Endothelial cell of umbilical vein (primary cell): Measurements from ENCODE around the gene INTS1. TPM values are rescaled to one million over a fixed set of nuclear protein-coding genes. Genes with fewer than 3 reads are reported as not detected.

Experiments used
- BruUV-seq: library from RNA; stranded (reverse); fragments of 400-500 nt; replicated peaks from 2 replicates; lab custom pipeline; 2021; lab: Mats Ljungman, UMichigan
- CTCF ChIA-PET: fragments of 300-600, 350-600 bp; sonication (Branson Sonifier 250); formaldehyde crosslinking; loops from one replicate; lab custom pipeline; 2021; ENCODE audit warnings: antibody characterized with exemption, inconsistent platforms; lab: Charles Lee
- POLR2A ChIA-PET: fragments of 300-600, 350-600 bp; sonication (Branson Sonifier 250); formaldehyde crosslinking; loops from one replicate; lab custom pipeline; 2021; ENCODE audit warnings: antibody characterized with exemption, inconsistent platforms; lab: Charles Lee
- DNase-seq: peaks from one replicate; pipeline ENCODE4 v3.0.0-alpha.2; 2011; ENCODE audit warnings: low read depth, low spot score
- FAIRE-seq: peaks from 2 replicates; lab custom pipeline; 2011; peaks lifted over from hg19 to GRCh38; lab: Jason Lieb, UNC
- H2AFZ ChIP-seq: 2 replicates; pipeline ENCODE4 v1.6.0; 2012; ENCODE audit warnings: low read depth, low read length, control low read depth, inconsistent platforms
- H3K27ac ChIP-seq: 2 replicates; pipeline ENCODE4 v1.5.1; 2011; ENCODE audit warnings: low read depth, mild to moderate bottlenecking, control low read depth, low read length, moderate library complexity; ENCODE audit not compliant: insufficient read depth
- H3K27me3 ChIP-seq, 2 experiments: 2 replicates each; pipeline versions ENCODE4 v1.6.0 to v1.6.1; 2011; ENCODE audit warnings: low read length in 2 of 2, mixed read lengths in 1 of 2; ENCODE audit not compliant: control insufficient read depth in 2 of 2, insufficient read depth in 2 of 2
- H3K36me3 ChIP-seq, 2 experiments: 2 replicates in 1 of 2; 3 replicates in 1 of 2; pipeline ENCODE4 v1.5.1; 2011; ENCODE audit warnings: low read length in 2 of 2, mild to moderate bottlenecking in 1 of 2, moderate library complexity in 1 of 2; ENCODE audit not compliant: control insufficient read depth in 2 of 2, insufficient read depth in 2 of 2; ENCODE audit errors: extremely low read depth in 1 of 2
- H3K4me1 ChIP-seq: 3 replicates; pipeline ENCODE4 v1.5.1; 2011; ENCODE audit warnings: mild to moderate bottlenecking, low read length; ENCODE audit not compliant: control insufficient read depth, insufficient read depth; ENCODE audit errors: extremely low read depth
- H3K4me2 ChIP-seq: 2 replicates; pipeline ENCODE4 v1.6.1; 2011; ENCODE audit warnings: low read length, control low read depth, mixed read lengths; ENCODE audit not compliant: insufficient read depth
- H3K4me3 ChIP-seq, 3 experiments: fragments of 200-600 bp in 1 of 3; sonication (generic), shearing (Covaris generic) in 1 of 3; replicated peaks in 1 of 3; 2 replicates each; pipeline ENCODE4 v1.5.1; 2011 to 2016; ENCODE audit warnings: control low read depth in 3 of 3, low read length in 3 of 3, mild to moderate bottlenecking in 2 of 3, inconsistent platforms in 1 of 3, low read depth in 1 of 3, moderate library complexity in 1 of 3; ENCODE audit not compliant: insufficient read depth in 1 of 3
- H3K79me2 ChIP-seq: 2 replicates; pipeline ENCODE4 v1.6.0; 2012; ENCODE audit warnings: low read length, inconsistent platforms; ENCODE audit not compliant: control insufficient read depth, insufficient read depth
- H3K9ac ChIP-seq: replicated peaks from 2 replicates; pipeline ENCODE3; 2011; ENCODE audit warnings: low read length, control low read depth; ENCODE audit not compliant: insufficient read depth; ENCODE audit errors: extremely low read depth
- H3K9me1 ChIP-seq: replicated peaks from 3 replicates; pipeline ENCODE4 v1.6.0; 2011; ENCODE audit warnings: mild to moderate bottlenecking, low read length; ENCODE audit not compliant: control insufficient read depth, insufficient read depth; ENCODE audit errors: extremely low read depth
- H3K9me3 ChIP-seq: replicated peaks from 2 replicates; pipeline ENCODE4 v1.5.1; 2012; ENCODE audit warnings: low read length, inconsistent platforms; ENCODE audit not compliant: control insufficient read depth, insufficient read depth
- H4K20me1 ChIP-seq: replicated peaks from 2 replicates; pipeline ENCODE3; 2011; ENCODE audit warnings: mild to moderate bottlenecking, low read length; ENCODE audit not compliant: control insufficient read depth, insufficient read depth; ENCODE audit errors: extremely low read depth
- EZH2 ChIP-seq: IDR thresholded peaks from 2 replicates; pipeline ENCODE4 v1.6.1; 2012; ENCODE audit warnings: borderline replicate concordance, low read depth, mild to moderate bottlenecking, moderate library complexity, low read length, inconsistent platforms; ENCODE audit not compliant: severe bottlenecking
- FOS ChIP-seq: IDR thresholded peaks from 2 replicates; pipeline ENCODE4 v1.6.1; 2011; ENCODE audit warnings: mild to moderate bottlenecking, low read length, moderate library complexity, borderline replicate concordance; ENCODE audit not compliant: insufficient read depth
- GATA2 ChIP-seq: IDR thresholded peaks from 2 replicates; pipeline ENCODE4 v1.7.0; 2011; ENCODE audit warnings: low read depth, mild to moderate bottlenecking, moderate library complexity, mixed read lengths, low read length; ENCODE audit not compliant: insufficient read length, insufficient read depth
- JUN ChIP-seq: IDR thresholded peaks from 2 replicates; pipeline ENCODE4 v1.6.1; 2011; ENCODE audit warnings: borderline replicate concordance, low read depth; ENCODE audit not compliant: insufficient read length, insufficient read depth
- MYC ChIP-seq: IDR thresholded peaks from one replicate; pipeline ENCODE4 v1.6.1; 2011; ENCODE audit warnings: mild to moderate bottlenecking, low read depth, low read length
- POLR2AphosphoS5 ChIP-seq: IDR thresholded peaks from 2 replicates; pipeline ENCODE4 v1.6.1; 2012; ENCODE audit warnings: low read depth, mild to moderate bottlenecking, control low read depth, low read length, moderate library complexity; ENCODE audit not compliant: insufficient read depth
- dilution Hi-C: fragments of 300-500 bp; cut with MboI; formaldehyde crosslinking; loops from one replicate; pipeline ENCODE4 v1.15.0; 2019; ENCODE audit warnings: low sequenced_read_pairs; ENCODE audit not compliant: extremely low pct_ligation_motif_present
- intact Hi-C: fragments of 100-400 bp; cut with micrococcal nuclease; formaldehyde crosslinking; loops from one replicate; pipeline ENCODE4 v1.10.0; 2022
- polyA plus RNA-seq, 4 experiments: library from polyadenylated mRNA; depleted of rRNA in 3 of 4; stranded (reverse) in 3 of 4; unstranded in 1 of 4; fragments of >200 nt; gene quantifications; 2 replicates each; pipeline versions ENCODE4 v1.2.1 to v1.2.3, GENCODE V29; 2011 to 2012; ENCODE audit warnings: missing spikeins in 1 of 4
- total RNA-seq: library from RNA; stranded (reverse); gene quantifications from 2 replicates; pipeline ENCODE4 v1.2.3, GENCODE V29; 2021
- TF ChIP-seq, protein P1 (sequence below), 2 donors: IDR thresholded peaks; 1 replicate in 1 of 2; 2 replicates in 1 of 2; pipeline ENCODE4 v1.5.1; 2011; ENCODE audit warnings: low read length in 2 of 2, mild to moderate bottlenecking in 2 of 2, moderate library complexity in 2 of 2, control low read depth in 1 of 2, inconsistent platforms in 1 of 2, low read depth in 1 of 2; ENCODE audit not compliant: insufficient read depth in 1 of 2; ENCODE audit errors: extremely low read depth in 1 of 2
- TF ChIP-seq, protein P2 (sequence below): IDR thresholded peaks from 2 replicates; pipeline ENCODE4 v1.6.1; 2011; ENCODE audit not compliant: insufficient read depth, insufficient read length

Gene INTS1
- total and polyA plus RNA-seq, 2 donors (not counting 3 experiments of a cell fraction or from before 2014, with no cell fraction given), result 57.8 to 116 TPM

DNA sequence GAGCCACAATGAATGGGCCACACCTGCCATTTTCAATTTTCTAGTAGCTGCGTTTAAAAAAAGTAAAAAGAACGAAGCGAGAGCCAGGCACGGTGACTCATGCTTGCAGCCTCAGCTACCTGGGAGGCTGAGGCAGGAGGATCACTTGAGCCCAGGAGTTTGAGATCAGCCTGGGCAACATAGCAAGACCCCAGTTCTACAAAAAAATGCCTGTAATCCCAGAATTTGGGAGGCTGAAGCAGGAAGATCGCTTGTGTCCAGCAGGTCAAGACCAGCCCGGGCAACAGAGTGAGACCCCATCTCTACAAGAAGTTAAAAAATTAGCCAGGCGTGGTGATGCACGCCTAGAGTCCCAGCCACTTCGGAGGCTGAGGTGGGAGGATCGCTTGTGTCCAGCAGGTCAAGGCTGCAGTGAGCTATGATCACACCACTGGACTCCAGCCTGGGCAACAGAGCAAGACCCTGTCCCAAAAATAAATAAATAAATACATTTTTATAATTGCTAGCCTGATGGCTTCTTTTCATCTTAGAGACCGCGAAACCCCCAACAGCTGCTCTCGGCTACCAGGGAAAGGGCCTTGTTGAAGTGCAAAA is 77.0 kb downstream of the INTS1 start:
- Histone ChIP-seq H3K4me3 (no peak overlapping the region), H3K4me1 (no peaks in the 10 kb centered on the region), H3K36me3 (no peaks in the 10 kb centered on the region), H3K9me3 (no peaks in the 10 kb centered on the region), H3K9me1 (no peaks in the 10 kb centered on the region), H3K4me2 (no peak overlapping the region), H4K20me1 (no peaks in the 10 kb centered on the region), H3K27me3 (peaks cover 6% of the 10 kb centered on the region in 2 experiments), H2AFZ (no peak overlapping the region), H3K79me2 (no peaks in the 10 kb centered on the region), H3K27ac (no peak overlapping the region), H3K9ac (no peak overlapping the region)
- TF ChIP-seq FOS, result no peak
- TF ChIP-seq JUN, result no peak
- TF ChIP-seq GATA2, result no peak
- TF ChIP-seq MYC, result no peak
- ChIA-PET POLR2A (no interaction called here), CTCF (interaction anchor here (0.9 to 1.2 kb wide), 2 partner anchors 11 to 14 kb away, joined by 3 to 4 read pairs; no protein-coding TSS in a partner anchor)
- intact Hi-C loops (no loop called here), dilution Hi-C loops (no loop called here)
- FAIRE-seq (no peak), DNase-seq (no peak)
- BruUV-seq, result no TSS peak

- TF ChIP-seq EZH2 (no peak), FOS (no peak), MYC (no peak), JUN (no peak), POLR2AphosphoS5 (no peak)
- TF ChIP-seq, protein P1, sequence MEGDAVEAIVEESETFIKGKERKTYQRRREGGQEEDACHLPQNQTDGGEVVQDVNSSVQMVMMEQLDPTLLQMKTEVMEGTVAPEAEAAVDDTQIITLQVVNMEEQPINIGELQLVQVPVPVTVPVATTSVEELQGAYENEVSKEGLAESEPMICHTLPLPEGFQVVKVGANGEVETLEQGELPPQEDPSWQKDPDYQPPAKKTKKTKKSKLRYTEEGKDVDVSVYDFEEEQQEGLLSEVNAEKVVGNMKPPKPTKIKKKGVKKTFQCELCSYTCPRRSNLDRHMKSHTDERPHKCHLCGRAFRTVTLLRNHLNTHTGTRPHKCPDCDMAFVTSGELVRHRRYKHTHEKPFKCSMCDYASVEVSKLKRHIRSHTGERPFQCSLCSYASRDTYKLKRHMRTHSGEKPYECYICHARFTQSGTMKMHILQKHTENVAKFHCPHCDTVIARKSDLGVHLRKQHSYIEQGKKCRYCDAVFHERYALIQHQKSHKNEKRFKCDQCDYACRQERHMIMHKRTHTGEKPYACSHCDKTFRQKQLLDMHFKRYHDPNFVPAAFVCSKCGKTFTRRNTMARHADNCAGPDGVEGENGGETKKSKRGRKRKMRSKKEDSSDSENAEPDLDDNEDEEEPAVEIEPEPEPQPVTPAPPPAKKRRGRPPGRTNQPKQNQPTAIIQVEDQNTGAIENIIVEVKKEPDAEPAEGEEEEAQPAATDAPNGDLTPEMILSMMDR (IDR thresholded peaks at IDR 0.05; ENCODE audit: extremely low read depth in 1 of 2, insufficient read depth in 1 of 2, low read depth in 1 of 2, low read length in 2 of 2), result no peak
- TF ChIP-seq, protein P2, sequence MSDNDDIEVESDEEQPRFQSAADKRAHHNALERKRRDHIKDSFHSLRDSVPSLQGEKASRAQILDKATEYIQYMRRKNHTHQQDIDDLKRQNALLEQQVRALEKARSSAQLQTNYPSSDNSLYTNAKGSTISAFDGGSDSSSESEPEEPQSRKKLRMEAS, result no peak
- no peak overlapping the region for H3K4me3 ChIP-seq
- no peak overlapping the region for H2AFZ ChIP-seq
- no peak overlapping the region for H3K27ac ChIP-seq
- H3K9ac ChIP-seq, result no peak overlapping the region
- intact Hi-C loops, result no loop called here
- H3K4me2 ChIP-seq, result no peak overlapping the region
- FAIRE-seq, result no peak
- no peaks in the 10 kb centered on the region for H3K36me3 ChIP-seq
- CTCF ChIA-PET, result interaction anchor here (1.2 kb wide), 1 partner anchor 12 kb away, joined by 3 read pairs; no protein-coding TSS in a partner anchor
- dilution Hi-C loops, result no loop called here
- H4K20me1 ChIP-seq, result no peaks in the 10 kb centered on the region
- no peaks in the 10 kb centered on the region for H3K79me2 ChIP-seq
- no peaks in the 10 kb centered on the region for H3K4me1 ChIP-seq
- peaks cover 6% of the 10 kb centered on the region in 2 experiments for H3K27me3 ChIP-seq
- H3K9me3 ChIP-seq, result no peaks in the 10 kb centered on the region
- no TSS peak for BruUV-seq
- POLR2A ChIA-PET, result no interaction called here
- no peak for DNase-seq
- no peaks in the 10 kb centered on the region for H3K9me1 ChIP-seq
These were observed 77.7 kb downstream of the INTS1 start for GRCh38 chr7:1426474-1426873.
